GM23338 (cell line): Measurements from ENCODE around the gene PIP5K1A.
"Not testable (repeated sequence)": the region's sequence is repeated elsewhere in the genome, so short reads cannot be mapped to it uniquely, and the experiment has no call there.

Experiments
- CREB1 ChIP-seq: fragments of 250-450 bp; sonication (Bioruptor Pico); IDR thresholded peaks from 2 replicates; pipeline ENCODE4 v1.5.0; 2020; ENCODE audit warnings: low read depth, mild to moderate bottlenecking, moderate library complexity
- EZH2 ChIP-seq: fragments of 200-600 bp; sonication (generic); IDR thresholded peaks from one replicate; pipeline ENCODE4 v1.8.0; 2017; ENCODE audit warnings: antibody characterized with exemption, mild to moderate bottlenecking, low read depth; ENCODE audit not compliant: unreplicated experiment
- EZH2phosphoT487 ChIP-seq: fragments of 200-600 bp; sonication (generic); IDR thresholded peaks from one replicate; pipeline ENCODE4 v1.8.1; 2018; ENCODE audit warnings: antibody characterized with exemption; ENCODE audit not compliant: unreplicated experiment
- POLR2AphosphoS5 ChIP-seq: IDR thresholded peaks from 2 replicates; pipeline ENCODE4 v1.6.1; 2016; ENCODE audit warnings: antibody characterized with exemption, low read depth
- REST ChIP-seq: IDR thresholded peaks from one replicate; pipeline ENCODE4 v1.6.1; 2018; ENCODE audit warnings: antibody characterized with exemption; ENCODE audit not compliant: unreplicated experiment
- ZNF114 ChIP-seq: fragments of 250-450 bp; sonication (Bioruptor Pico); IDR thresholded peaks from 2 replicates; pipeline ENCODE4 v1.5.0; 2020; ENCODE audit warnings: mild to moderate bottlenecking, moderate library complexity
- TF ChIP-seq, protein P1 (sequence below), 2 experiments: fragments of 200-600 bp in 1 of 2; sonication (generic) in 1 of 2; conservative IDR thresholded peaks; 2 replicates each; pipeline versions ENCODE4 v1.5.1 to v1.6.1; 2016 to 2017; ENCODE audit warnings: antibody characterized with exemption in 2 of 2, low read depth in 2 of 2, mild to moderate bottlenecking in 2 of 2, moderate library complexity in 1 of 2

- TF ChIP-seq, protein P1, sequence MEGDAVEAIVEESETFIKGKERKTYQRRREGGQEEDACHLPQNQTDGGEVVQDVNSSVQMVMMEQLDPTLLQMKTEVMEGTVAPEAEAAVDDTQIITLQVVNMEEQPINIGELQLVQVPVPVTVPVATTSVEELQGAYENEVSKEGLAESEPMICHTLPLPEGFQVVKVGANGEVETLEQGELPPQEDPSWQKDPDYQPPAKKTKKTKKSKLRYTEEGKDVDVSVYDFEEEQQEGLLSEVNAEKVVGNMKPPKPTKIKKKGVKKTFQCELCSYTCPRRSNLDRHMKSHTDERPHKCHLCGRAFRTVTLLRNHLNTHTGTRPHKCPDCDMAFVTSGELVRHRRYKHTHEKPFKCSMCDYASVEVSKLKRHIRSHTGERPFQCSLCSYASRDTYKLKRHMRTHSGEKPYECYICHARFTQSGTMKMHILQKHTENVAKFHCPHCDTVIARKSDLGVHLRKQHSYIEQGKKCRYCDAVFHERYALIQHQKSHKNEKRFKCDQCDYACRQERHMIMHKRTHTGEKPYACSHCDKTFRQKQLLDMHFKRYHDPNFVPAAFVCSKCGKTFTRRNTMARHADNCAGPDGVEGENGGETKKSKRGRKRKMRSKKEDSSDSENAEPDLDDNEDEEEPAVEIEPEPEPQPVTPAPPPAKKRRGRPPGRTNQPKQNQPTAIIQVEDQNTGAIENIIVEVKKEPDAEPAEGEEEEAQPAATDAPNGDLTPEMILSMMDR (conservative IDR thresholded peaks at IDR 0.05; ENCODE audit: low read depth in 2 of 2) = not testable (repeated sequence)
- not testable (repeated sequence) for TF ChIP-seq POLR2AphosphoS5; EZH2phosphoT487; EZH2; ZNF114 (CRISPR knock-in tag); REST; CREB1
These were observed 7.1 kb downstream of the PIP5K1A start for GRCh38 chr1:151205381-151205965.
